Neural cell (in vitro differentiated cells): Measurements from ENCODE around the gene ELP5. TPM values are rescaled to one million over a fixed set of nuclear protein-coding genes. Genes with fewer than 3 reads are reported as not detected.

Experiments
- H2AFZ ChIP-seq: fragments of 200-600, 300-800 bp; sonication (generic), shearing (Covaris generic); 2 replicates; pipeline ENCODE4 v1.6.0; 2014; ENCODE audit warnings: low read depth, mild to moderate bottlenecking, antibody characterized with exemption, low read length, moderate library complexity
- H3F3A ChIP-seq: fragments of 200-600 bp; shearing (Covaris generic); 2 replicates; pipeline ENCODE4 v1.6.1; 2016; ENCODE audit warnings: mild to moderate bottlenecking, moderate library complexity, mixed read lengths, antibody characterized with exemption, low read length; ENCODE audit not compliant: insufficient read depth, poor library complexity, severe bottlenecking
- H3K27ac ChIP-seq: fragments of 200-600, 300-800 bp; sonication (generic), shearing (Covaris generic); 2 replicates; pipeline ENCODE4 v1.5.1; 2014; ENCODE audit warnings: mild to moderate bottlenecking, low read length, moderate library complexity
- H3K27me3 ChIP-seq: fragments of 300-800, 200-600 bp; sonication (generic), shearing (Covaris generic); 2 replicates; pipeline ENCODE4 v1.6.0; 2014; ENCODE audit warnings: mild to moderate bottlenecking, low read depth, low read length, moderate library complexity; ENCODE audit not compliant: insufficient read depth
- H3K36me3 ChIP-seq: fragments of 300-800, 200-600 bp; sonication (generic), shearing (Covaris generic); 2 replicates; pipeline ENCODE4 v1.5.1; 2014; ENCODE audit warnings: mild to moderate bottlenecking, antibody characterized with exemption, low read length, moderate library complexity; ENCODE audit not compliant: insufficient read depth
- H3K4me2 ChIP-seq: fragments of 300-800, 200-600 bp; sonication (generic), shearing (Covaris generic); 2 replicates; pipeline ENCODE4 v1.6.0; 2014; ENCODE audit warnings: mild to moderate bottlenecking, low read length
- H3K4me3 ChIP-seq: fragments of 300-800, 200-600 bp; sonication (generic), shearing (Covaris generic); 2 replicates; pipeline ENCODE4 v1.5.1; 2014; ENCODE audit warnings: mild to moderate bottlenecking, low read length, moderate library complexity
- H3K79me2 ChIP-seq: fragments of 200-600 bp; shearing (Covaris generic); replicated peaks from 2 replicates; pipeline ENCODE4 v1.6.0; 2014; ENCODE audit warnings: mild to moderate bottlenecking, low read length, moderate library complexity; ENCODE audit not compliant: insufficient read depth
- H3K9ac ChIP-seq: fragments of 300-800, 200-600 bp; sonication (generic), shearing (Covaris generic); 2 replicates; pipeline ENCODE4 v1.6.1; 2016; ENCODE audit warnings: mild to moderate bottlenecking, low read length, mixed read lengths
- H3K9me2 ChIP-seq: fragments of 200-600 bp; shearing (Covaris generic); 2 replicates; pipeline ENCODE4 v1.6.1; 2016; ENCODE audit warnings: mild to moderate bottlenecking, low read length, mixed read lengths; ENCODE audit not compliant: insufficient read depth
- H3K9me3 ChIP-seq: fragments of 200-600, 300-800 bp; sonication (generic), shearing (Covaris generic); 2 replicates; pipeline ENCODE4 v1.6.1; 2016; ENCODE audit warnings: mild to moderate bottlenecking, mixed run types, low read length, moderate library complexity, mixed read lengths
- H4K20me1 ChIP-seq: fragments of 200-600 bp; shearing (Covaris generic); 2 replicates; pipeline ENCODE4 v1.6.1; 2016; ENCODE audit warnings: mild to moderate bottlenecking, mixed run types; ENCODE audit not compliant: insufficient read depth
- CTCF ChIP-seq: fragments of 450-650 bp; IDR thresholded peaks from 2 replicates; pipeline ENCODE4 v1.5.1; 2014; ENCODE audit warnings: antibody characterized with exemption, mild to moderate bottlenecking, moderate library complexity; ENCODE audit not compliant: poor library complexity, severe bottlenecking
- EP300 ChIP-seq: fragments of 450-650 bp; conservative IDR thresholded peaks from 2 replicates; pipeline ENCODE4 v1.6.1; 2014; ENCODE audit warnings: antibody characterized with exemption, mild to moderate bottlenecking, moderate library complexity; ENCODE audit not compliant: poor library complexity, severe bottlenecking
- EZH2 ChIP-seq: fragments of 200-600, 300-800 bp; shearing (Covaris generic), sonication (generic); IDR thresholded peaks from 2 replicates; pipeline ENCODE4 v1.6.1; 2014; ENCODE audit warnings: antibody characterized with exemption, low read length, borderline replicate concordance, mild to moderate bottlenecking; ENCODE audit not compliant: insufficient read depth, poor library complexity, severe bottlenecking
- MXI1 ChIP-seq: fragments of 450-650 bp; conservative IDR thresholded peaks from 2 replicates; pipeline ENCODE4 v1.6.1; 2014; ENCODE audit warnings: antibody characterized with exemption, mild to moderate bottlenecking; ENCODE audit not compliant: poor library complexity, severe bottlenecking
- POLR2AphosphoS5 ChIP-seq: IDR thresholded peaks from 2 replicates; pipeline ENCODE4 v1.6.1; 2012
- RAD21 ChIP-seq: fragments of 450-650 bp; conservative IDR thresholded peaks from 2 replicates; pipeline ENCODE4 v1.6.1; 2014; ENCODE audit warnings: antibody characterized with exemption, mild to moderate bottlenecking, moderate library complexity
- REST ChIP-seq: IDR thresholded peaks from 2 replicates; pipeline ENCODE4 v1.6.1; 2012; ENCODE audit warnings: borderline replicate concordance
- SMC3 ChIP-seq: fragments of 450-650 bp; conservative IDR thresholded peaks from 2 replicates; pipeline ENCODE4 v1.6.1; 2014; ENCODE audit warnings: antibody characterized with exemption, mild to moderate bottlenecking, moderate library complexity; ENCODE audit not compliant: poor library complexity
- TAF1 ChIP-seq: IDR thresholded peaks from 2 replicates; pipeline ENCODE4 v1.6.1; 2012; ENCODE audit warnings: low read depth
- polyA plus RNA-seq: library from polyadenylated mRNA; depleted of rRNA; stranded (reverse); fragments of >200 nt; gene quantifications from 2 replicates; pipeline ENCODE4 v1.2.3, GENCODE V29; 2014

The ELP5 gene
- polyA plus RNA-seq, 1 donor from 2014 or later = 82.7 TPM

- Histone ChIP-seq H2AFZ (no peak overlapping the region), H3K4me3 (peak overlapping the region; percentile 43), H3K9me3 (no peaks in the 10 kb centered on the region), H3K9ac (no peak overlapping the region), H3K27ac (no peak overlapping the region), H4K20me1 (no peaks in the 10 kb centered on the region), H3F3A (no peaks in the 10 kb centered on the region), H3K79me2 (no peaks in the 10 kb centered on the region), H3K4me2 (no peak overlapping the region), H3K27me3 (peaks cover 60% of the 10 kb centered on the region), H3K36me3 (peaks cover 4% of the 10 kb centered on the region), H3K9me2 (no peaks in the 10 kb centered on the region)
- no peak for TF ChIP-seq RAD21
- TF ChIP-seq SMC3 = no peak
- TF ChIP-seq MXI1 = no peak
- no peak for TF ChIP-seq CTCF
Observed at GRCh38 chr17:7262935-7263800, 11.2 kb downstream of the ELP5 start.

GRCh38 chr17:7263801-7264078 is 11.7 kb downstream of the ELP5 start:
- no peak for TF ChIP-seq EP300
- no peak for TF ChIP-seq RAD21
- TF ChIP-seq EZH2 = no peak
- no peak for TF ChIP-seq POLR2AphosphoS5
- TF ChIP-seq SMC3 = no peak
- TF ChIP-seq REST = no peak
- TF ChIP-seq CTCF = no peak
- TF ChIP-seq TAF1 = no peak
- TF ChIP-seq MXI1 = no peak
- Histone ChIP-seq H3K9me2 (no peaks in the 10 kb centered on the region), H3K9ac (no peak overlapping the region), H3K9me3 (no peaks in the 10 kb centered on the region), H3K27ac (no peak overlapping the region), H2AFZ (no peak overlapping the region), H3K4me3 (no peak overlapping the region), H3K79me2 (no peaks in the 10 kb centered on the region), H3K4me2 (no peak overlapping the region), H3F3A (no peaks in the 10 kb centered on the region), H3K27me3 (peaks cover 60% of the 10 kb centered on the region), H3K36me3 (peaks cover 4% of the 10 kb centered on the region), H4K20me1 (no peaks in the 10 kb centered on the region)
